RWPE2 (cell line): ENCODE data around the gene PTPRT.

Experiments
- ATAC-seq: fragments of 200-7000 bp; cut with Tn5 transposase; 3 replicates; pipeline ENCODE4 v1.9.1; 2021; ENCODE audit warnings: low read depth
- DNase-seq: peaks from one replicate; pipeline ENCODE4 v3.0.0-alpha.2; 2020; ENCODE audit warnings: low spot score
- H3K27ac ChIP-seq: fragments of 450-650 bp; 2 replicates; pipeline ENCODE4 v1.5.1; 2017; ENCODE audit warnings: mild to moderate bottlenecking; ENCODE audit not compliant: poor library complexity, severe bottlenecking
- H3K27me3 ChIP-seq: fragments of 250-450 bp; sonication (Bioruptor Pico); 2 replicates; pipeline ENCODE4 v1.5.1; 2021; ENCODE audit warnings: mild to moderate bottlenecking, moderate library complexity; ENCODE audit not compliant: insufficient read depth, poor library complexity, severe bottlenecking
- H3K36me3 ChIP-seq: fragments of 250-450 bp; sonication (Bioruptor Pico); 2 replicates; pipeline ENCODE4 v1.5.1; 2020; ENCODE audit warnings: low read depth, mild to moderate bottlenecking, moderate library complexity
- H3K4me1 ChIP-seq: fragments of 250-450 bp; sonication (Bioruptor Pico); 2 replicates; pipeline ENCODE4 v1.5.1; 2021; ENCODE audit warnings: mild to moderate bottlenecking, moderate library complexity; ENCODE audit not compliant: insufficient read depth, poor library complexity, severe bottlenecking
- H3K4me3 ChIP-seq: fragments of 250-450 bp; sonication (Bioruptor Pico); 2 replicates; pipeline ENCODE4 v1.5.1; 2021; ENCODE audit warnings: mild to moderate bottlenecking, moderate library complexity; ENCODE audit not compliant: severe bottlenecking
- H3K9me3 ChIP-seq: fragments of 250-450 bp; sonication (Bioruptor Pico); 2 replicates; pipeline ENCODE4 v1.5.1; 2021; ENCODE audit warnings: mild to moderate bottlenecking, moderate library complexity; ENCODE audit not compliant: severe bottlenecking
- CTCF ChIP-seq: fragments of 450-650 bp; IDR thresholded peaks from one replicate; pipeline ENCODE4 v1.5.1; 2017; ENCODE audit warnings: mild to moderate bottlenecking, moderate library complexity; ENCODE audit not compliant: poor library complexity, severe bottlenecking

PTPRT gene

DNA sequence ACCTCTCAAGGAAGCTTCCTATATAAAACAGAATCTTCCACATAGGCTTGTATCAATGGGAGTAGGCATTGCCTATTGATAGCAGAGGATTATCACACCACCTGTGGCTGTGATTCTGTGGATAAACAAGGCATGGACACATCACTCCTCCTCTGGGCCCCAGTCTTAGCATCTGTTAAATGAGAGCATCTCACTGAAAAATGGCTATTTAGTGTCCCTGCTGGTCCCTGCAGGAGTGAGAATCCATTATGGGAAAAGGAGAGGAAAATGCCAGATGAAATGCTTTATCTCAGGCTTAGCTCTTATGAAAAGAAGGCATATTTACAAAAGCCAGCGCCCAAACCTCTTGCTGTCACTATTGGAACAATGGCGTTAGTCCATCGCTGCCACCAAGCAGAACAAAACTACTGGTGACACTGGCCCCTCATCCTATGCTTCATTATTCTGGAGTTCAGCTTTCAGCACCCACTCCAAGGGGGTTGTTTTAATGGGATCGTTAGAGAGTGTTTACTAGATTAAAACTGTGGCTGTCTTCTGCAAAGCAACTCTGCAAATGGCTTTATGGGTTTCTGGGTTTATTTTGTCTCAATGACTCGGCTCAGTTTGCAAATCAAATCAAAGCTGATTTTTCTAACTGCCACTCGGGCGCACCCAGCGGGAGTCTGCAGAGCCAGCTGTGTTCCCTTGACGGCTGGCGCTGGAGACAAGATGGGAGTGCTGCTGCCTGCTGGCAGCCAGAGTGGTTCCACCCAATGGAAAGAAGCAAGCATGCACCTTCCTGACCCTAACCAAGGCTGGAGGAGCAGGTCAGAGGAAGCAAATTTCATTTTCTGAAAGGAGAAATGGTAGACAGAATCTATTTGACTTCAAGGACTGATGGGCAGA, 912.7 kb downstream of the PTPRT start:
- Histone ChIP-seq H3K27ac (no peak overlapping the region), H3K9me3 (no peaks in the 10 kb centered on the region), H3K4me1 (no peaks in the 10 kb centered on the region), H3K27me3 (no peaks in the 10 kb centered on the region), H3K36me3 (no peaks in the 10 kb centered on the region), H3K4me3 (no peak overlapping the region)
- TF ChIP-seq CTCF: no peak
- ATAC-seq (no peak), DNase-seq (no peak)

- no peak overlapping the region for H3K4me3 ChIP-seq
- no peak for ATAC-seq
- no peaks in the 10 kb centered on the region for H3K27me3 ChIP-seq
- TF ChIP-seq CTCF: no peak
- no peak overlapping the region for H3K27ac ChIP-seq
- no peak for DNase-seq
- H3K36me3 ChIP-seq: no peaks in the 10 kb centered on the region
- no peaks in the 10 kb centered on the region for H3K4me1 ChIP-seq
- H3K9me3 ChIP-seq: no peaks in the 10 kb centered on the region
Measured at GRCh38 chr20:42274986-42275385, 914.7 kb downstream of the PTPRT start.

DNA sequence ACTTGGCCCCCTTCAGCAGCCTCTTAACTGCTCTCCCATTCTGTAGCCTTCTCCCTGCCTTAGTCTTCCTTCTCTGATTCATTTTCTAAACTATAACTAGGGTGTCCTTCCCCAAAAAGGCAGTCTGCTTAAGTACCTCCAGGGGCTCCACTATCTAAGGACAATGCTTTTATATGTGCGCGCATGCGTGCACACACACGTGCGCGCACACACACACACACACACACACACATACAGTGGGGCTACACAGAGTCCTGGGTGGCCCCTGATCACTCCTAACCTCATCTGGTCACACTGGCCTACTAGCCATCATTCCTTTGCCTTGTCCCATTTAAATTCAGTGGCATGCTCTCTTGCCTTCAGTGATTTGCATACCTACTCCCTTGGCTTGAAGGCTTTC, 917.2 kb downstream of the PTPRT start:
- Histone ChIP-seq H3K4me3 (no peak overlapping the region), H3K27ac (no peak overlapping the region)
- no peak for ATAC-seq

DNA sequence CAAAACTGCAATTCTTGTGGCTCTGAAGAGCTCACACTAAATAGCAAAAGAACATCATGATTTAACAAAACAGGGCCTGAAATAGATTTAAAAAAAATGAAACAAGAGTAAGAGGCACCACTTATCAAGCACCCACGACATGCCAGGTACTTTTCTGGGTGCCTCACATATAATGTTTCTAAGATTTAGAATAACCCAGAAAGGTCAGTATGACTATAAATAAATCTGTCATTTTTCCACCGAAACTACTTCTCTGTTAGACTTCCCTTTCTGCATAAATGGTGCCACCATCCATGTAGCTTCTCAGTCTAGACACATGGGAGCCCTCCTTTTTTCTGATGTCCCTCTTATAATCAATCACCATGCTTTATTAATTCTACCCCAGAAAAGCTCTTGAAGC, 919.2 kb downstream of the PTPRT start:
- TF ChIP-seq CTCF: no peak
- no peaks in the 10 kb centered on the region for H3K9me3 ChIP-seq
- H3K4me3 ChIP-seq: no peak overlapping the region
- ATAC-seq (no peak), DNase-seq (no peak)
- no peak overlapping the region for H3K27ac ChIP-seq
- H3K36me3 ChIP-seq: no peaks in the 10 kb centered on the region
- H3K27me3 ChIP-seq: no peaks in the 10 kb centered on the region
- no peaks in the 10 kb centered on the region for H3K4me1 ChIP-seq

More for the DNA sequence above, 917.2 kb downstream of the PTPRT start:
- Histone ChIP-seq H3K4me1 (no peaks in the 10 kb centered on the region), H3K9me3 (no peaks in the 10 kb centered on the region), H3K27me3 (no peaks in the 10 kb centered on the region), H3K36me3 (no peaks in the 10 kb centered on the region)
- no peak for TF ChIP-seq CTCF
- no peak for DNase-seq

DNA sequence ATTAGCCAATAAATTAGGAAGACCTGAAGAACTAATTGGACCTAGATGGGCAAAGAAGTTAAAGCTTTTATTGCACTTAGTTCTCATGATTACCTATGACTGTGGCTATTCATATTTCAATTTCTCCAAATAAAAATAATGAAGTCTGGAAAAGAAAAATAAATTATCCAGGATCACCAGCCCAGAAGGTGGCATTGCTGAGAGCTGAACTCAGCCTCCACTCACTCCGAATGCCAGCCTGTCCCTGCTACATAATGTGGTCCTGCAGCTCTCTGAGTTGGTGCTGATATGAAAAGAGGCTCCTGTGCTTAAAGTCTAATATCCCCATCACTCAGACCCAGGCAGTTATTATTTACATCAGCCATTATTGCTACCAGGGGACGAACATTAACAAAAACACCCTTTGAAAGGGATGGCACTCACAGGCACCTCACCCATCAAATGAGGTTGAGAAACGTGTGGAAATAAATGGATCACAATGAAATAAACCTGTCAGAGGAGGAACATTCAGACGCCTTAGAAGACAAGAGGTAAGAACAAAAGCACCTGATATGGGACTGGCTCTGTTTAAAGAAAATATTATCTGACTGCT, 921.8 kb downstream of the PTPRT start:
- Histone ChIP-seq H3K9me3 (no peaks in the 10 kb centered on the region), H3K36me3 (no peaks in the 10 kb centered on the region), H3K27me3 (no peaks in the 10 kb centered on the region), H3K4me1 (no peaks in the 10 kb centered on the region), H3K4me3 (no peak overlapping the region), H3K27ac (no peak overlapping the region)
- ATAC-seq (no peak), DNase-seq (no peak)
- no peak for TF ChIP-seq CTCF
